ENCODE results near the gene TAGLN.
A peak's percentile ranks its signal among the peaks of the same experiment; 100 is the strongest.

Gene TAGLN

GRCh38 chr11:117225553-117226170, 26.5 kb downstream of the TAGLN start:
- no peak for TF ChIP-seq CTCF (conservative IDR thresholded peaks at IDR 0.05; ENCODE audit: low read length)
- no peak for DNase-seq (ENCODE audit: low read depth)
- no peak overlapping the region for H3K4me3 ChIP-seq (ENCODE audit: low read length)

- peak; percentile 87 for TF ChIP-seq CTCF (conservative IDR thresholded peaks at IDR 0.05; ENCODE audit: low read length)
- DNase-seq (ENCODE audit: low read depth): peak; percentile 78
- no peak overlapping the region for H3K4me3 ChIP-seq (ENCODE audit: low read length)
Measured at GRCh38 chr11:117226388-117227385, 27.5 kb downstream of the TAGLN start.

- DNase-seq (ENCODE audit: low read depth): no peak
- no peak overlapping the region for H3K4me3 ChIP-seq (ENCODE audit: low read length)
Measured at GRCh38 chr11:117228091-117228490, 28.9 kb downstream of the TAGLN start.

GRCh38 chr11:117229411-117229810, 30.2 kb downstream of the TAGLN start:
- no peak overlapping the region for H3K4me3 ChIP-seq (ENCODE audit: low read length)
- DNase-seq (ENCODE audit: low read depth): no peak
- TF ChIP-seq CTCF (conservative IDR thresholded peaks at IDR 0.05; ENCODE audit: low read length): no peak

More at GRCh38 chr11:117228091-117228490, 28.9 kb downstream of the TAGLN start:
- no peak for TF ChIP-seq CTCF (conservative IDR thresholded peaks at IDR 0.05; ENCODE audit: low read length)

GRCh38 chr11:117229931-117230285, 30.7 kb downstream of the TAGLN start:
- no peak for DNase-seq (ENCODE audit: low read depth)
- no peak overlapping the region for H3K4me3 ChIP-seq (ENCODE audit: low read length)
- TF ChIP-seq CTCF (conservative IDR thresholded peaks at IDR 0.05; ENCODE audit: low read length): no peak

- peak overlapping the region; percentile 76 for H3K4me3 ChIP-seq (ENCODE audit: low read length)
- DNase-seq (ENCODE audit: low read depth): no peak
- TF ChIP-seq CTCF (conservative IDR thresholded peaks at IDR 0.05; ENCODE audit: low read length): no peak
Measured at GRCh38 chr11:117230286-117230961, 31.3 kb downstream of the TAGLN start.

All from AG10803 (cell line).